ENCODE data around the gene PROZ.

The PROZ gene

DNA sequence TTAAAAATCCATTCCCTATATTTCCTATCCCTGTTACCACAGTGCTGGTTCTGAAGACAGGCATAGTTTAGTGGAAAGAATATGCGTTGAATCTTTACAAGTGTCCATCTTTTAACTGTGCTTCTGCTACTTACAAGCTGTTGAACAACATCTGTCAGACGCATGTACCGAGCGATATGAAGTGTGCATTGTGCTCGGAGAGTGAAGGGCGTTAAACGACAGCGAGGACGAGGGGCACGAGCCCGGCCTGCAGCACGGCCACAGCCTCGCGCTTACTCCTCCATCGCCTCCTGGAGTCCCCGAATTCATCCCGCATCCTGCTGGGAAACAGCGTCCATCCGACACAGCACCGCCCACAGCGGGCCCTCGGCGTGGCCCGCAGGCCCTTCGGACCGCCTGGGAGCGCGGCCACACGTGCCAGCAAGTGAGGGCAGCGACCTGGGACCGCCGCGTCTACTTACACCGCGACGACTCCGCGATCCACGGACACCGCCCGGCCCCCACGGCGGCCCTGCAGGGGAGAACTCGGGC, 49.5 kb downstream of the PROZ start:
- Mint-ChIP-seq H3K9me3 (ENCODE audit: low read depth) (no peaks in the 10 kb centered on the region), H3K4me1 (ENCODE audit: low read depth) (peaks cover 65% of the 10 kb centered on the region), H3K27me3 (no peaks in the 10 kb centered on the region), H3K27ac (peak overlapping the region; percentile 93), H3K36me3 (peaks cover 12% of the 10 kb centered on the region), H3K4me3 (peak overlapping the region; percentile 96)

GRCh38 chr13:113208421-113209335, 50.2 kb downstream of the PROZ start, which contains the start of gene PCID2:
TSS of gene PCID2 (minus strand) at chr13:113208669. CDS start at chr13:113208634, 35 bp downstream.
- Mint-ChIP-seq H3K9me3 (ENCODE audit: low read depth) (no peaks in the 10 kb centered on the region), H3K4me1 (ENCODE audit: low read depth) (peaks cover 59% of the 10 kb centered on the region), H3K27me3 (no peaks in the 10 kb centered on the region), H3K36me3 (peaks cover 12% of the 10 kb centered on the region), H3K4me3 (peak within 1 kb of the TSS; percentile 96), H3K27ac (peak within 1 kb of the TSS; percentile 93)

DNA sequence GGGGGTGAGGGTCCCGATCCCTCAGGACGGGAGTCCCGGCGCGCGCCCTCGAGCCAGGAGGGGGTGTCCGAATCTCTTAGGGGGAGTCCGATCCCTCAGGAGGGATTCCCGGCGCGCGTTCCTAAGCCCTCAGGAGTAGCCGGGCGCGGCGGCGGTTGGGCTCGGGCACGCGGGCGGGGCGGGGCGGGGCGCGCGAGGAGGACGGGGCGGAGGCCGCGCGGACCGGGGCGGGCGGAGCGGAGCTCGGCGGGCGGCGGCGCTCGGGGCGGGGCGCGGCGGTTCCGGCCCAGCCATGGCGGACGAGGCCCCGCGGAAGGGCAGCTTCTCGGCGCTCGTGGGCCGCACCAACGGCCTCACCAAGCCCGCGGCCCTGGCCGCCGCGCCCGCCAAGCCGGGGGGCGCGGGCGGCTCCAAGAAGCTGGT, 50.9 kb downstream of the PROZ start, which contains the start of gene CUL4A:
CUL4A (plus strand) TSS at position 278 of the 423 bp plus-strand sequence; CDS start at position 293, 15 bp downstream.
- peak within 1 kb of the TSS; percentile 96 for H3K4me3 Mint-ChIP-seq
- no peaks in the 10 kb centered on the region for H3K9me3 Mint-ChIP-seq (ENCODE audit: low read depth)
- peaks cover 54% of the 10 kb centered on the region for H3K4me1 Mint-ChIP-seq (ENCODE audit: low read depth)
- H3K27ac Mint-ChIP-seq: peak within 1 kb of the TSS; percentile 91
- H3K36me3 Mint-ChIP-seq: peaks cover 12% of the 10 kb centered on the region
- no peaks in the 10 kb centered on the region for H3K27me3 Mint-ChIP-seq

GRCh38 chr13:113209759-113210421, 51.4 kb downstream of the PROZ start:
- peaks cover 12% of the 10 kb centered on the region for H3K36me3 Mint-ChIP-seq
- H3K9me3 Mint-ChIP-seq (ENCODE audit: low read depth): no peaks in the 10 kb centered on the region
- H3K27me3 Mint-ChIP-seq: no peaks in the 10 kb centered on the region
- H3K4me1 Mint-ChIP-seq (ENCODE audit: low read depth): peaks cover 52% of the 10 kb centered on the region
- H3K4me3 Mint-ChIP-seq: peak overlapping the region; percentile 91
- peak overlapping the region; percentile 91 for H3K27ac Mint-ChIP-seq

DNA sequence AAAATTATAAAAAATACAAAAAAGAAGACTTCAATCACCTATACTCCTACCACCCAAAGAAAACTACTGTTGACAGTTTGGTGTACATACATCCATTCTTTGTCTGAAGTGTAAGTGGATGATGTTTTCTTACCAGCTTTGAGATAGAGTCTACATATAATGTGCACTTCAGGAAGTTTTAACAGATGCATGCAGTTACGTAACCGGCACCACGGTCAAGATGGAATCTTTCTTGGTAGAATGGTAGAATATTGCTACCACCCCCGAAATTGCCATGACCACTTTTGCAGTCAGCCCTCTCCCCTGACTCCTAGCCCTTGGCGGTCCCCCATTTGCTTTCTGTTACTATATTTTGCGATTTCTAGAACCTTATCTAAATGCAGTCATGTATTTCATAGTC, 52.4 kb downstream of the PROZ start:
- Mint-ChIP-seq H3K9me3 (ENCODE audit: low read depth) (no peaks in the 10 kb centered on the region), H3K4me3 (peak overlapping the region; percentile 91), H3K4me1 (ENCODE audit: low read depth) (peaks cover 42% of the 10 kb centered on the region), H3K36me3 (peaks cover 10% of the 10 kb centered on the region), H3K27ac (peak overlapping the region; percentile 91), H3K27me3 (no peaks in the 10 kb centered on the region)

DNA sequence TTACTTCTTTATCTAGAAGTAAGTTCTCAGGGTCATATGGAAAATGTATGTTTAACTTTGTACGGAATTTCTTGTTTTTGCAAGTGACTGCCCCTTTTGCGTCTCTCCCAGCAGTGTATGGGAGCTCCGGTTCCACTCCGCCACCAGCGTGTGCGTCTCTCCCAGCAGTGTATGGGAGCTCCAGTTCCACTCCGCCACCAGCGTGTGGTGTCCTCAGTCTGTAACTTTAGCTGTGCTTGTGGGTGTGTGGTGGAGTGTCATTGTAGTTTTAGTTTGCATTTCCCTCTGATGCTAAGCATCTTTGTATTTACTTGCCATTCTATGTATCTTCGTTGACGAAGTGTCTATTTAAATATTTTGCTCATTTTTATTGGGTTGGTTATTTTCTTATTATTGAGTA, 53.3 kb downstream of the PROZ start:
- peaks cover 33% of the 10 kb centered on the region for H3K4me1 Mint-ChIP-seq (ENCODE audit: low read depth)
- peaks cover 10% of the 10 kb centered on the region for H3K36me3 Mint-ChIP-seq
- H3K27me3 Mint-ChIP-seq: no peaks in the 10 kb centered on the region
- peak overlapping the region; percentile 91 for H3K4me3 Mint-ChIP-seq
- H3K9me3 Mint-ChIP-seq (ENCODE audit: low read depth): no peaks in the 10 kb centered on the region
- peak overlapping the region; percentile 41 for H3K27ac Mint-ChIP-seq

- peaks cover 26% of the 10 kb centered on the region for H3K4me1 Mint-ChIP-seq (ENCODE audit: low read depth)
- H3K27me3 Mint-ChIP-seq: no peaks in the 10 kb centered on the region
- no peak overlapping the region for H3K27ac Mint-ChIP-seq
- peak overlapping the region; percentile 4 for H3K4me3 Mint-ChIP-seq
- H3K9me3 Mint-ChIP-seq (ENCODE audit: low read depth): no peaks in the 10 kb centered on the region
- peaks cover 6% of the 10 kb centered on the region for H3K36me3 Mint-ChIP-seq
These were observed 58.0 kb downstream of the PROZ start for GRCh38 chr13:113216254-113217048.

- Mint-ChIP-seq H3K4me1 (ENCODE audit: low read depth) (peaks cover 18% of the 10 kb centered on the region), H3K27me3 (no peaks in the 10 kb centered on the region), H3K27ac (no peak overlapping the region), H3K9me3 (ENCODE audit: low read depth) (no peaks in the 10 kb centered on the region), H3K4me3 (no peak overlapping the region), H3K36me3 (no peaks in the 10 kb centered on the region)
These were observed 60.1 kb downstream of the PROZ start for GRCh38 chr13:113218586-113218985.

- Mint-ChIP-seq H3K36me3 (no peaks in the 10 kb centered on the region), H3K27ac (no peak overlapping the region), H3K9me3 (ENCODE audit: low read depth) (no peaks in the 10 kb centered on the region), H3K27me3 (no peaks in the 10 kb centered on the region), H3K4me3 (no peak overlapping the region), H3K4me1 (ENCODE audit: low read depth) (peaks cover 18% of the 10 kb centered on the region)
These were observed 61.0 kb downstream of the PROZ start for GRCh38 chr13:113219256-113219940.

- no peak overlapping the region for H3K27ac Mint-ChIP-seq
- no peaks in the 10 kb centered on the region for H3K27me3 Mint-ChIP-seq
- H3K4me3 Mint-ChIP-seq: no peak overlapping the region
- no peaks in the 10 kb centered on the region for H3K9me3 Mint-ChIP-seq (ENCODE audit: low read depth)
- H3K36me3 Mint-ChIP-seq: no peaks in the 10 kb centered on the region
- peaks cover 19% of the 10 kb centered on the region for H3K4me1 Mint-ChIP-seq (ENCODE audit: low read depth)
These were observed 61.7 kb downstream of the PROZ start for GRCh38 chr13:113220141-113220598.

DNA sequence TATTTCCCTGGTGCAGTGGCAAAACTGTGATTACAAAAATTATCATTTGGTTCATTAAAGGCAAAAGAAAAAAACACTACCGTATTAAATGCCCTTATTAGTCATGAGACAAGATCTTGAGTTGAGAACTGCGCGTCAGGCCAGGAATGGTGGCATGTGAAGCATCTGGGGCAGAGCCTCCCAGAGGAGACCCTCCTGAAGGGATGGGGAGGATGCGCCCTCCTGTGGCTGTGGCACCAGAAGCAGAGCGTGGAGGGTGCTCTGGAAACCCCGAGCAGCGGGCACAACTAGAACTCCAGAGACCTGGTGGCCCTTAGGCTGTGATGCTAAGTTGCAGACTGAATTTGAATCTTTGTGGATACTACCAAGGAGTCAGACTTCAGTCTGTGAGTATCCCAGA, 62.4 kb downstream of the PROZ start:
- Mint-ChIP-seq H3K36me3 (no peaks in the 10 kb centered on the region), H3K27ac (peak overlapping the region; percentile 30), H3K9me3 (ENCODE audit: low read depth) (no peaks in the 10 kb centered on the region), H3K4me3 (no peak overlapping the region), H3K4me1 (ENCODE audit: low read depth) (peaks cover 19% of the 10 kb centered on the region), H3K27me3 (no peaks in the 10 kb centered on the region)
